Amniotic stem cell (primary cell): Measurements from ENCODE around the gene FANCM.
"Not testable (repeated sequence)": the region's sequence is repeated elsewhere in the genome, so short reads cannot be mapped to it uniquely, and the experiment has no call there.

Experiments used
- DNase-seq: peaks from one replicate; lab custom pipeline; 2025; lab: John Stamatoyannopoulos, UW

FANCM gene

GRCh38 chr14:45140661-45141187 lies 5.0 kb downstream of the FANCM start:
- DNase-seq = no peak

GRCh38 chr14:45142083-45142482 lies 6.4 kb downstream of the FANCM start:
- not testable (repeated sequence) for DNase-seq

GRCh38 chr14:45144658-45145057 lies 8.9 kb downstream of the FANCM start:
- DNase-seq = no peak

- DNase-seq = no peak
Measured at GRCh38 chr14:45145214-45145613, 9.5 kb downstream of the FANCM start.

- DNase-seq = no peak
Measured at GRCh38 chr14:45149602-45150001, 13.9 kb downstream of the FANCM start.

GRCh38 chr14:45150386-45150890 lies 14.7 kb downstream of the FANCM start:
- DNase-seq = no peak

GRCh38 chr14:45156067-45156466 lies 20.3 kb downstream of the FANCM start:
- DNase-seq = no peak

GRCh38 chr14:45169906-45170305 lies 34.2 kb downstream of the FANCM start:
- DNase-seq = no peak

GRCh38 chr14:45177076-45177475 lies 41.3 kb downstream of the FANCM start:
- DNase-seq = no peak

GRCh38 chr14:45181329-45181728 lies 45.6 kb downstream of the FANCM start:
- DNase-seq = no peak

GRCh38 chr14:45181806-45182205 lies 46.1 kb downstream of the FANCM start:
- no peak for DNase-seq

GRCh38 chr14:45185100-45185814 lies 49.5 kb downstream of the FANCM start:
- no peak for DNase-seq

- DNase-seq = no peak
Measured at GRCh38 chr14:45194964-45195363, 59.2 kb downstream of the FANCM start.

- no peak for DNase-seq
Measured at GRCh38 chr14:45198551-45198950, 62.8 kb downstream of the FANCM start.

- DNase-seq = peak; percentile 4
Measured at GRCh38 chr14:45199230-45199629, 63.5 kb downstream of the FANCM start.

- no peak for DNase-seq
Measured at GRCh38 chr14:45201905-45202304, 66.2 kb downstream of the FANCM start.

GRCh38 chr14:45204241-45204640 lies 68.5 kb downstream of the FANCM start:
- no peak for DNase-seq

- no peak for DNase-seq
Measured at GRCh38 chr14:45210159-45210558, 74.4 kb downstream of the FANCM start.

- DNase-seq = no peak
Measured at GRCh38 chr14:45211295-45211694, 75.6 kb downstream of the FANCM start.

GRCh38 chr14:45212231-45212630 lies 76.5 kb downstream of the FANCM start:
- no peak for DNase-seq

- not testable (repeated sequence) for DNase-seq
Measured at GRCh38 chr14:45213716-45214115, 78.0 kb downstream of the FANCM start.

- not testable (repeated sequence) for DNase-seq
Measured at GRCh38 chr14:45214341-45214740, 78.6 kb downstream of the FANCM start.

- DNase-seq = no peak
Measured at GRCh38 chr14:45222485-45223262, 86.9 kb downstream of the FANCM start.
